NCI-H226 (cell line): ENCODE data around the gene OR8B12.

Experiments used
- DNase-seq: peaks from one replicate; pipeline ENCODE4 v3.0.0-alpha.2; 2015

OR8B12 gene

GRCh38 chr11:124543554-124543953 is at the start of gene OR8B12:
TSS of gene OR8B12 (minus strand) at chr11:124543654. CDS start at chr11:124543654, 0 bp downstream.
- DNase-seq = no peak

GRCh38 chr11:124592627-124593026 is 49.2 kb upstream of the OR8B12 start:
- no peak for DNase-seq

GRCh38 chr11:124591430-124591829 is 48.0 kb upstream of the OR8B12 start:
- DNase-seq = no peak

GRCh38 chr11:124586238-124586860 is 42.9 kb upstream of the OR8B12 start:
- peak; percentile 6 for DNase-seq

- no peak for DNase-seq
Measured at GRCh38 chr11:124584681-124585372, 41.4 kb upstream of the OR8B12 start.

GRCh38 chr11:124583781-124584180 is 40.3 kb upstream of the OR8B12 start:
- no peak for DNase-seq

GRCh38 chr11:124582565-124582964 is 39.1 kb upstream of the OR8B12 start:
- no peak for DNase-seq

GRCh38 chr11:124581817-124582216 is 38.4 kb upstream of the OR8B12 start:
- no peak for DNase-seq

GRCh38 chr11:124578761-124579160 is 35.3 kb upstream of the OR8B12 start:
- no peak for DNase-seq

GRCh38 chr11:124577716-124578427 is 34.4 kb upstream of the OR8B12 start:
- DNase-seq = no peak

- no peak for DNase-seq
Measured at GRCh38 chr11:124570160-124570559, 26.7 kb upstream of the OR8B12 start.

GRCh38 chr11:124569697-124570096 is 26.2 kb upstream of the OR8B12 start, which contains the start of gene OR8A1:
TSS of gene OR8A1 (plus strand) at chr11:124569997. CDS start at chr11:124570120, 123 bp downstream.
- DNase-seq = no peak

GRCh38 chr11:124556828-124557227 is 13.4 kb upstream of the OR8B12 start:
- no peak for DNase-seq

GRCh38 chr11:124551987-124552386 is 8.5 kb upstream of the OR8B12 start:
- no peak for DNase-seq

- DNase-seq = no peak
Measured at GRCh38 chr11:124551189-124551588, 7.7 kb upstream of the OR8B12 start.

- no peak for DNase-seq
Measured at GRCh38 chr11:124543145-124543544, 309 bp downstream of the OR8B12 start.

GRCh38 chr11:124541204-124541603 is 2.2 kb downstream of the OR8B12 start:
- DNase-seq = no peak

GRCh38 chr11:124538019-124538418 is 5.4 kb downstream of the OR8B12 start:
- no peak for DNase-seq

- no peak for DNase-seq
Measured at GRCh38 chr11:124536520-124536919, 6.9 kb downstream of the OR8B12 start.

- no peak for DNase-seq
Measured at GRCh38 chr11:124535552-124536232, 7.8 kb downstream of the OR8B12 start.

- no peak for DNase-seq
Measured at GRCh38 chr11:124534051-124534450, 9.4 kb downstream of the OR8B12 start.

GRCh38 chr11:124533626-124534025 is 9.8 kb downstream of the OR8B12 start:
- DNase-seq = no peak

GRCh38 chr11:124520550-124520854 is 23.0 kb downstream of the OR8B12 start:
- DNase-seq = no peak
